Esophagus squamous epithelium (tissue), 5 donors: ENCODE results near the gene MSI1. TPM values are rescaled to one million over a fixed set of nuclear protein-coding genes. Genes with fewer than 3 reads are reported as not detected.
"Not testable (repeated sequence)": the region's sequence is repeated elsewhere in the genome, so short reads cannot be mapped to it uniquely, and the experiment has no call there.

ENCODE experiments used
- DNase-seq: peaks from one replicate; lab custom pipeline; 2025; lab: John Stamatoyannopoulos, UW
- H3K27ac ChIP-seq, 4 donors: fragments of 200-600 bp; sonication (generic); one replicate each; pipeline ENCODE4 v1.5.1; 2016 to 2019; ENCODE audit warnings: mild to moderate bottlenecking in 1 of 4
- H3K27me3 ChIP-seq, 4 donors: fragments of 200-600 bp; sonication (generic); 1 replicate in 3 of 4; 2 replicates in 1 of 4; pipeline versions ENCODE4 v1.5.1 to v1.6.0; 2017 to 2021; ENCODE audit warnings: antibody characterized with exemption in 1 of 4
- H3K36me3 ChIP-seq, 3 donors: fragments of 200-600 bp; sonication (generic); one replicate each; pipeline ENCODE4 v1.5.1; 2016 to 2019
- H3K4me1 ChIP-seq, 3 donors: fragments of 200-600 bp; sonication (generic); one replicate each; pipeline ENCODE4 v1.5.1; 2017 to 2019
- H3K4me3 ChIP-seq, 4 donors: fragments of 200-600 bp; sonication (generic); 1 replicate in 3 of 4; 2 replicates in 1 of 4; pipeline ENCODE4 v1.5.1; 2016 to 2019; ENCODE audit warnings: mild to moderate bottlenecking in 2 of 4, moderate library complexity in 1 of 4
- H3K9me3 ChIP-seq, 3 donors: fragments of 200-600 bp; sonication (generic); one replicate each; pipeline ENCODE4 v1.5.1; 2016 to 2019
- POLR2A ChIP-seq, 4 donors: fragments of 450-650 bp; IDR thresholded peaks; one replicate each; pipeline ENCODE4 v1.6.1; 2017; ENCODE audit warnings: antibody characterized with exemption in 4 of 4, mild to moderate bottlenecking in 4 of 4, moderate library complexity in 3 of 4
- WGBS, 2 donors: methylation state at CpG; one replicate each; pipeline ENCODE4 v1.1.5; 2018; 5-methylcytosine and 5-hydroxymethylcytosine counted together
- intact Hi-C: fragments of 100-400 bp; cut with DNase I; formaldehyde crosslinking; loops from one replicate; pipeline ENCODE4 v1.15.0; 2022
- total RNA-seq, 4 donors: library from RNA; depleted of rRNA; stranded (reverse); fragments of >200 nt; gene quantifications; one replicate each; pipeline ENCODE4 v1.1.0, GENCODE V29; 2016
- TF ChIP-seq, protein P1 (sequence below), 6 experiments: fragments of 450-650 bp in 4 of 6; fragments of 200-600 bp in 2 of 6; sonication (generic) in 2 of 6; IDR thresholded peaks; one replicate each; pipeline ENCODE4 v1.5.1; 2016 to 2019; ENCODE audit warnings: antibody characterized with exemption in 6 of 6, mild to moderate bottlenecking in 4 of 6, moderate library complexity in 4 of 6
- donor health status: DM: yes; HTN: yes; CAD: no.

The MSI1 gene
- total RNA-seq, 4 donors from 2014 or later: 0.09 to 0.19 TPM; not detected in 2

DNA sequence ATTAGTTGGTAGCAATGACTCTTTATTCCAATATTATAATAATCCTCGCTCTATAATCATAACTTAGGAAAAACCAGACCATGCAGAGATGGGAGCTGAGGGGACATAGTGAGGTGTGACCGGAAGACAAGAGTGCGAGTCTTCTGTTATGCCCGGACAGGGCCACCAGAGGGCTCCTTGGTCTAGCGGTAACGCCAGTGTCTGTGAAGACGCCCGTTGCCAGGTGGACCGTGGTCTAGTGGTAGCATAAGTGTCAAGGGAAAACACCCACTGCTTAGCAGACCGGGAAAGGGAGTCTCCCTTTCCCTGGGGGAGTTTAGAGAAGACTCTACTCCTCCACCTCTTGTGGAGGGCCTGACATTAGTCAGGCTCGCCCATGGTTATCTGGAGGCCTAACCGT lies 33.5 kb downstream of the MSI1 start:
- H3K4me1 ChIP-seq, H3K9me3 ChIP-seq, H3K27ac ChIP-seq, DNase-seq, H3K4me3 ChIP-seq, intact Hi-C loops, H3K27me3 ChIP-seq, H3K36me3 ChIP-seq: not testable (repeated sequence)
- TF ChIP-seq, protein P1, sequence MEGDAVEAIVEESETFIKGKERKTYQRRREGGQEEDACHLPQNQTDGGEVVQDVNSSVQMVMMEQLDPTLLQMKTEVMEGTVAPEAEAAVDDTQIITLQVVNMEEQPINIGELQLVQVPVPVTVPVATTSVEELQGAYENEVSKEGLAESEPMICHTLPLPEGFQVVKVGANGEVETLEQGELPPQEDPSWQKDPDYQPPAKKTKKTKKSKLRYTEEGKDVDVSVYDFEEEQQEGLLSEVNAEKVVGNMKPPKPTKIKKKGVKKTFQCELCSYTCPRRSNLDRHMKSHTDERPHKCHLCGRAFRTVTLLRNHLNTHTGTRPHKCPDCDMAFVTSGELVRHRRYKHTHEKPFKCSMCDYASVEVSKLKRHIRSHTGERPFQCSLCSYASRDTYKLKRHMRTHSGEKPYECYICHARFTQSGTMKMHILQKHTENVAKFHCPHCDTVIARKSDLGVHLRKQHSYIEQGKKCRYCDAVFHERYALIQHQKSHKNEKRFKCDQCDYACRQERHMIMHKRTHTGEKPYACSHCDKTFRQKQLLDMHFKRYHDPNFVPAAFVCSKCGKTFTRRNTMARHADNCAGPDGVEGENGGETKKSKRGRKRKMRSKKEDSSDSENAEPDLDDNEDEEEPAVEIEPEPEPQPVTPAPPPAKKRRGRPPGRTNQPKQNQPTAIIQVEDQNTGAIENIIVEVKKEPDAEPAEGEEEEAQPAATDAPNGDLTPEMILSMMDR (IDR thresholded peaks at IDR 0.05): peak in 5 of 6 experiments; percentile 45 to 62 (median 58)
- WGBS, 2 donors: 23 to 24% methylated on average over 11 of the region's 12 CpGs

DNA sequence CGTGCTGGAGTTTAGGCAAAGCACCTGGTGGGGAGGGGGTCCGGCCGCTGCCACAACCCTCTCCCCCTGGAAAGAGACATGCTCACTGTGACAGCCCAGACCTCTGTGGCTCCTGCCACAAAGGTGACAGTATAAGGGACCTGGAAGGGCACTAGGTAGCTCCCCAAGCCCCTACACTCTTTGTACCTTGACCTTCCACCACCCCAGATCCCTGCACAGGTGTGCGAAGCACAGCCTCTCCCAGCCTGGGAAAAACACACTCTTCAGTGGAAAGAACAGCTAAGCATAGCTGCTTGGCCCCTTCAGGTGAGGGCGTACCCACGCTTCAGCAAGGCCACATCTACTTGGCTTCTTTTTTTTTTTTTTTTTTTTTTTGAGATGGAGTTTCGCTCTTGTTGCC lies 36.4 kb downstream of the MSI1 start:
- Histone ChIP-seq H3K4me3 (no peak overlapping the region), H3K27ac (no peak overlapping the region), H3K9me3 (no peaks in the 10 kb centered on the region), H3K27me3 (peaks cover 0 to 6% (median 0%) of the 10 kb centered on the region in 4 donors), H3K4me1 (no peaks in the 10 kb centered on the region), H3K36me3 (no peaks in the 10 kb centered on the region)
- intact Hi-C loops: no loop called here
- 83 to 90% methylated on average over 5 to 7 of the region's 7 CpGs for WGBS, 2 donors
- DNase-seq: no peak
- no peak for TF ChIP-seq POLR2A (IDR thresholded peaks at IDR 0.05)
- TF ChIP-seq, protein P1 (IDR thresholded peaks at IDR 0.05): no peak

GRCh38 chr12:120332041-120332440 lies 36.9 kb downstream of the MSI1 start:
- intact Hi-C loops: no loop called here
- WGBS, 2 donors: 67 to 74% methylated on average over 5 of the region's 5 CpGs
- Histone ChIP-seq H3K4me3 (no peak overlapping the region), H3K27me3 (peaks cover 0 to 6% (median 0%) of the 10 kb centered on the region in 4 donors), H3K9me3 (no peaks in the 10 kb centered on the region), H3K27ac (no peak overlapping the region), H3K4me1 (no peaks in the 10 kb centered on the region), H3K36me3 (no peaks in the 10 kb centered on the region)
- DNase-seq: no peak
- TF ChIP-seq, protein P1 (IDR thresholded peaks at IDR 0.05): no peak
- no peak for TF ChIP-seq POLR2A (IDR thresholded peaks at IDR 0.05)

GRCh38 chr12:120331390-120331789 lies 37.6 kb downstream of the MSI1 start:
- H3K9me3 ChIP-seq: no peaks in the 10 kb centered on the region
- TF ChIP-seq, protein P1 (IDR thresholded peaks at IDR 0.05): no peak
- TF ChIP-seq POLR2A (IDR thresholded peaks at IDR 0.05): no peak
- H3K27me3 ChIP-seq: peaks cover 0 to 6% (median 0%) of the 10 kb centered on the region in 4 donors
- H3K27ac ChIP-seq: no peak overlapping the region
- no peak overlapping the region for H3K4me3 ChIP-seq
- no peaks in the 10 kb centered on the region for H3K4me1 ChIP-seq
- intact Hi-C loops: no loop called here
- 39 to 89% methylated on average over 3 of the region's 3 CpGs for WGBS, 2 donors
- DNase-seq: no peak
- no peaks in the 10 kb centered on the region for H3K36me3 ChIP-seq

- Histone ChIP-seq H3K9me3 (no peaks in the 10 kb centered on the region), H3K36me3 (no peaks in the 10 kb centered on the region), H3K4me3 (no peak overlapping the region), H3K27me3 (peaks cover 0 to 6% (median 0%) of the 10 kb centered on the region in 4 donors), H3K4me1 (peaks cover 0 to 13% (median 0%) of the 10 kb centered on the region in 3 donors), H3K27ac (no peak overlapping the region)
- TF ChIP-seq POLR2A (IDR thresholded peaks at IDR 0.05): no peak
- TF ChIP-seq, protein P1 (IDR thresholded peaks at IDR 0.05): no peak
- no peak for DNase-seq
- intact Hi-C loops: no loop called here
- 70 to 77% methylated on average over 3 to 4 of the region's 4 CpGs for WGBS, 2 donors
These were observed 40.7 kb downstream of the MSI1 start for GRCh38 chr12:120328228-120328627.
